GM19043 (cell line): Measurements from ENCODE around the gene RRN3.
A peak's percentile ranks its signal among the peaks of the same experiment; 100 is the strongest.
"Not testable (repeated sequence)": the region's sequence is repeated elsewhere in the genome, so short reads cannot be mapped to it uniquely, and the experiment has no call there.

Experiments used
- ATAC-seq: cut with Tn5 transposase; IDR thresholded peaks from one replicate; pipeline ENCODE4 v1.9.1; 2021; ENCODE audit warnings: low read depth; ENCODE audit not compliant: unreplicated experiment

RRN3 gene, protein sequence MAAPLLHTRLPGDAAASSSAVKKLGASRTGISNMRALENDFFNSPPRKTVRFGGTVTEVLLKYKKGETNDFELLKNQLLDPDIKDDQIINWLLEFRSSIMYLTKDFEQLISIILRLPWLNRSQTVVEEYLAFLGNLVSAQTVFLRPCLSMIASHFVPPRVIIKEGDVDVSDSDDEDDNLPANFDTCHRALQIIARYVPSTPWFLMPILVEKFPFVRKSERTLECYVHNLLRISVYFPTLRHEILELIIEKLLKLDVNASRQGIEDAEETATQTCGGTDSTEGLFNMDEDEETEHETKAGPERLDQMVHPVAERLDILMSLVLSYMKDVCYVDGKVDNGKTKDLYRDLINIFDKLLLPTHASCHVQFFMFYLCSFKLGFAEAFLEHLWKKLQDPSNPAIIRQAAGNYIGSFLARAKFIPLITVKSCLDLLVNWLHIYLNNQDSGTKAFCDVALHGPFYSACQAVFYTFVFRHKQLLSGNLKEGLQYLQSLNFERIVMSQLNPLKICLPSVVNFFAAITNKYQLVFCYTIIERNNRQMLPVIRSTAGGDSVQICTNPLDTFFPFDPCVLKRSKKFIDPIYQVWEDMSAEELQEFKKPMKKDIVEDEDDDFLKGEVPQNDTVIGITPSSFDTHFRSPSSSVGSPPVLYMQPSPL

DNA sequence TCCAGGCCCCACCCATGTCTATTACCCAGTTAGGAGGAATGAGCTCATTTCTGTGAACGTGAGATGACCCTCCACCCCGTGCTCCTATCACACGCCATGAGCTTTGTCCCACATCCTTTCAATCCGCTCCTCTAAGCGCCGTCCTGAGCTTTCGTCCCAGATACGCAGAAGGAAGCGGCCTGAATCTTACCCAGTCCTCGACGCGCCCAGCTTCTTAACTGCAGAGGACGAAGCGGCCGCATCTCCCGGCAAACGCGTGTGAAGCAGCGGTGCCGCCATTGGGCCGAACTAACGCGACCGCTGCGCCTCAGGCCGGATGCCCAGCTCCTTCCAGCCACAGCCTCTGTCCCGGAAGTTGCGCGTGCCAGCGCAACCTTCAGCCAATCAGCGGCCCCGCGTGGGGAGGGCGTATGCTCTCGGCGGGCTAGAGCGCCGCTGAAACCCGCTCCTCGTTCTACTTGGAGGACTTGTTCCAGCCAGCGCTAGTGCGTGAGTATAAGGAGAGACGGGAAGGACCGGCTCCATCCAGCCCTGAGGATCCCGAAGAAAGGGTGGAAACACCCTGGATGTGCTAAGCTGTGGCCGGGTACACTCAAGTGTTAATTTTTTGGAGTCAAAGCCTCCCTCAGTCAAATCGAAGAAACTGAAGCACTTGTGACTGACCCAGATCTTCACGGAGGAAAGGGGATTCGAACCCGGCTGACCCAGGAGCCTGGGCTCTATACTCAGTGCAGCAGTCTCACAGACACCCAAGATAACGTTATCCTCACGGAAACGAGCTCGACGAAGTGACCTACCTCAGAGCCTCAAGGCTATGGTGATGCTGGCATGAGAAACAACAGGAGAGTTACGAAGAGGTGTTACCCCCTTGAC, at the start of gene RRN3:
Gene RRN3, minus strand, starts transcription at position 318 of the 873 bp plus-strand sequence. Its CDS starts 39 bp downstream, at position 279.
- ATAC-seq, result peak; percentile 99

DNA sequence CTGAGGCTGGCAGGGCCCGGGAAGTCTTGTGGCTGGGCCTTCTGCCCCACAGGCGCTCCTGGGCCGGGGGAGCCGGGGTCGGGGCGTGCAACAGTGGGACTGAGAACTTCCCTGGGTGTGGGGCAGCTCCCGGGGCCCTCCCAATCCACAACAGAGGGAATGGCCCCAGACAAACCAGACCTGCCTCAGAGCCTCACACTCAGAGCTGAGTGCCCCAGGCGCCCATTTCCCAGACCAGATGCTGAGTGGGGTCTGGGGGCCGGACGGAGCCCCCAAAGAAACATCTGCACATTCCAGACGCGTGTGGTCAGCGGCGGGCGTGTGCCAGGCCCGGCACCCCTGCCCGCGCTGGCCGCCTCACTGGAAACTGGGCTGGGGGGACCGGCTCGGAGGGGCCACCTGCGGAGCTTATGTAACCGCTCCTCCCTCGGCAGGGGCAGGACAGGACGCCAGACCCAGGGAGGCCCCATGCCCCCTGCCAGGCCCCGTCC, 49.6 kb upstream of the RRN3 start:
- not testable (repeated sequence) for ATAC-seq

DNA sequence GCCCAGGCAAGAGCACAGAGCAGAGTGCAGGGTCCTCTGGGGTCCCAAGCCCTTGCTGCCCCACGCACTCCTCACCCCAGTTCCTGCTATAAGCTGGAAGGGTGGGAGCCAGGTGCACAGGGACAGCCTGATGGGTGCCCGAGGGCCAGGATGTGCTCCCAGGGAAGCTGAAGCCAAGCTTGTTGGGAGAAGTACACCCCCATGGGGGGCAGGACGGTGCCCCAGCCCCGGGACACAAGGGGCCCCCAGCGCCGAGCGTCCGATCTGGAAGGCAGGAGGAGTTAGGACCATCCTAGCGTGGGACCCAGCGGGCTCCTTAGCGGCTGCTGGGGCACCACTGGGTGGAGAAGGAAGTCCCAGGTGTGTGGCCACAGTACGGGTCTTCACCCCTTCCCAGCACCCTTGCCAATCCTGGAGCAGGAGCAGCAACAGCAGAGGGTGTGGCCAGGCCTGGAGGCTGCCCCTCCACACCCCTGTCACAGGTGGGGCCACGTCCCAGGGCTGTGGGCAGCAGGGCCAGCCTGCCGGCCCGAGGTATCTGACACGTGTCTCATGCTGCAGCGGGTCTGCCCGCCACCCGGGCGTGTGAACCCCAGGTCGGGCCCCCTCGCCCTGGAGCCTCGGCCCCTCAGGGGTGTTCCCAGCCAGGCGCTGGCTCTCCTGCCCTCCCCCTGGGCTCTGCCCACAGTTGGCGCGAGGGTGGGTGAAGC, 49.0 kb upstream of the RRN3 start:
- not testable (repeated sequence) for ATAC-seq

DNA sequence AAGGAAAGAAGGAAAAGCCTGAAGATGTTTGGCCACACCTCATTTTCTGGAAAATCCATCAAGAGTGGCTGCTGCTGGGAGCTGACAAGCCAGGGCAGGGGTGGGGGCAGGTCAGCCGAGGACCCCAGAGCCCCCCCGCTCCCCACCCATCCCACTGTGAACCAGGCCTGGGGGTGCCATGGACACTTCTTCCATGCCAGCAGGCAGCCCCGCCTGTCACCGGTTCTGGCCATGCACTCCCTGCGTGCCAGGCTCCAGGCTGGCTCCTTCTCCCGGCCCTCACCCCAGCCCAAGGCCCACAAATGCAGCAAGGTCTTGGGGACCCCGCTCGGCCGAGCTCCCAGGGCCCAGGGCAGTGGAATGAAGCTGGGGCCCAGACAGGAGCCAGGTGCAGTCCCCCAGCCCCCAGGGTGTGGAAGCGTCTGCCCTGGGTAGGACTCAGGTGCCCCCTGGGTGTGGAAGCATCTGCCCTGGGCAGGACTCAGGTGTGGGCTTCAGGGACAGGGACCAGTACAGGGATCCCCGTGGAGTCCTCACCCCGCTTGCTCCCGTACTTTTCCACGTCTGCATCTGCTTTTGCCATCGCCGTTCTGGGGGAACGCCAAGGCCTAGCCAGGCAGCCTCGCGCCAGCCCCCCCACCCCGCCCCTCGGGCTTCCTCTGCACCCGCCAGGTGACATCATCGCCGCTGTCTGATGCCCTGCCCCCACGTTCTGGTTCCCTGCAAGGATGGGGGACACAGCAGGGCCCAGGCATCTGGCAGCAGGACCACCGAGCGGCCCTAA, 48.2 kb upstream of the RRN3 start:
- ATAC-seq, result not testable (repeated sequence)

DNA sequence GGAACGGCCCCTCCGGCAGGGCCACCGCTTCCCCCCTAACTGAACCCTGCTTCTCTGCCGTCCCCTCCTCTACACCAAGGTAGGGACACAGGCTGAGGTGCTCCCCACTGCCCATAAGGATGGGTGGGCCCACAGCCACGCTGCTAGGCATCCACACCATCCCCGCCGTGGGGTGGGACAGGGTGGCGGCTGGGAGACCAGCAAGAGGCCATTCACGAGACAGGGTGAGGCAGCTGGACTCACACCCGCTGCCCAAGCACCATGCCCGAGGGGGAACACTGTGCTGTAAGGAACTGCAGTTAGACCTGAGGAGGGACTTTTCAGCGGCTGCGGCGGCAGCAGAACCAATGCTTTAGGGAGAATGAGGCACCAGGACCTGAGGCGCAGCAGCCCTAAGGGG, 47.5 kb upstream of the RRN3 start:
- ATAC-seq, result no peak

DNA sequence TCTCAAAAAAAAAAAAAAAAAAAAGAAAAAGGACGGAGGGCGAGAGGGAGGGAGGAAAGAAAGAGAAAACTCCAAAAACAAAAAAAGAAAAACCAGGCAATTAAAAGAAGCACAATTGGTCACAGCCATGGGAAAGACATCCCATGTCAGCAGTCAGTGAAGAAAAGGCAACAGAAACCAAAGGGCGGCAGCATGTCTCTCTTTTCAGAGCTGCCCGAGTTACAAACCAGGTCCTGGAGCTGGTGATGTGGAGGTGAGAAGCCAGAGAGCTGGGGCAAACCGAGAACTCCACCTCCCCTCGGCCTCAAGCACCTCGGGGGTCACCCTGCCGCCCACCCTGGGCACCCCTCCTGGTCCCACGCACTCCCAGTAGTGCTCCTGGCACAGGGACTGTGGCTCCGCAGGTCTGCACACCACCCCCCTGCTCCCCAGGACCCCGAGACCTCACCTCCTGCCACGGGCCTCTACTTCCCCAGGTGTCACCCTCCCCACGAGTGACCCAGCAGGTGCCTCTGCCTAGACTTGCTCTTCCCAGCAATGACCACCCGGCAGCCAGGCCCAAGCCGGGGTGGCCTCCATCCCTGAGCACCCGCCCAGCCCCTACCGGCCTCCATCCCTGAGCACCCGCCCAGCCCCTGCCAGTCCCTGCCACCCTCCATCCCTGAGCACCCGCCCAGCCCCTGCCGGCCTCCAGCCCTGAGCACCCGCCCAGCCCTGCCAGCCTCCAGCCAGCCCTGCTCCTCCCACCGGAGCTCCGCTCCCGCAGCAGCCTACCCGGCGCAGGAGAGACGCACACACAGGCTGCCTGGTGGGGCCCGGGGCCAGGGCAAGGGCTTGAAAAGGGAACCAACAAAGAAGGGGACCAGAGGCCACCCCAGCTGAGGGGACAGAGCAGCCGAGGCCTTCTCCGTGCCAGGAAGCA, 46.6 kb upstream of the RRN3 start:
- ATAC-seq, result not testable (repeated sequence)

DNA sequence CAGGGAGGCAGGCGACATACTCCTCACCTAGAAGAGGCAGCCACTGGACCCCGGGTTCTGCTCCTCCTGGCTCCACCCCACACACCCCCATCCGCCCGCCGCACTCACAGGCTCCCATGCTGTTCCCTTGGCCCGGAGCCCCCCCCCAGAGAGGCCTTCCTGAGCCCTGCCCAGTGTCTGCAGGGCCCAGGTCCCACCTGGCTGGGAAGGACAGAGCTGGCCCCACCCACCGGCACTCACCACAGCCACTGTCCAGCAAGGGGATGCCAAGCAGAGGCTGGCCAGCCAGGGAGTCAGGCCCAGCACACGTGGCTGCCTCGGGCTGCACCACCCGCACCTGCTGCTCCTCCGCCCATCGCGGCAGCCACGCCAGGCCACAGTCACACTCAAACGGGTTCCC, 43.4 kb upstream of the RRN3 start:
- ATAC-seq, result not testable (repeated sequence)

DNA sequence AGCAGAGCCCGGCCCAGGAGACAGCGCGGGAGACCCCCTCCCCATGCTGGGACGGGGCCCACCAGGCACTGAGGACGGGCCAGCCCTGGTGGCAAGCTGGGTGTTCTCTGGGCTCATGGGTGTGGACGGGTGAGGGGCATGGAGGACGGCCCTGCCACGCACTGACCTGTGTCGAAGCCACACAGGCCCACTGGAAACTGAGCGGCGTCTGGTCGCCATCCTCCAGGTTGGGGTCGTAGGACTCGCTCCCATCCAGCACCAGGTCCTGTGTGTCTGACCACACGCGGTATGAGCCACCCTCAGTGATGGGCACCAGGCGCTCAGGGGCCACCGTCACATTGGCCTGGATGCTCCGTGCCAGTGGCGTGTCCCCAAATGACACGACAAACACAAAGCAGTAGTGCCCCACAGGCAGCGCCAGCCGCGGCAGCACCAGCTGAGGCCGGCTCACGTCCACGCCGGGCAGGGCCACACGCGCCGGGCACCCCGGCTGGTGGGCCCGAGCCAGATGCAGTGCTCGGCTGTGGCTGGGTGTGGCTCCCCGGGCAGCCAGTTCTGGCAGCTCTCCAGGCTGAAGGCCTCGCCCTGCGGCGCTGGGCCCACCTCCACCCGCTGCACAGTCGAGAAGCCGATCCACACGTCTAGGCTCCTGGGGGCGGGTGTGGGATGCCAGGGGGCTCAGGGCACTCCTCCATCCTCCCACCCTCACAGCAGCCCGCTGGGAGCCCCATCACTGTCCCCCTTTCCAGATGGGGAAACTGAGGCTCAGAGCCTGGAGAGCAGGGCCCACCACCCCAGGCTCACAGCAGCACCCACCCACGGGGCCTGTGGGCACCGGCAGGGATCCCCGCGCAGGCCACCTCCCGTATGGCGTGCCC, 41.6 kb upstream of the RRN3 start:
- not testable (repeated sequence) for ATAC-seq

DNA sequence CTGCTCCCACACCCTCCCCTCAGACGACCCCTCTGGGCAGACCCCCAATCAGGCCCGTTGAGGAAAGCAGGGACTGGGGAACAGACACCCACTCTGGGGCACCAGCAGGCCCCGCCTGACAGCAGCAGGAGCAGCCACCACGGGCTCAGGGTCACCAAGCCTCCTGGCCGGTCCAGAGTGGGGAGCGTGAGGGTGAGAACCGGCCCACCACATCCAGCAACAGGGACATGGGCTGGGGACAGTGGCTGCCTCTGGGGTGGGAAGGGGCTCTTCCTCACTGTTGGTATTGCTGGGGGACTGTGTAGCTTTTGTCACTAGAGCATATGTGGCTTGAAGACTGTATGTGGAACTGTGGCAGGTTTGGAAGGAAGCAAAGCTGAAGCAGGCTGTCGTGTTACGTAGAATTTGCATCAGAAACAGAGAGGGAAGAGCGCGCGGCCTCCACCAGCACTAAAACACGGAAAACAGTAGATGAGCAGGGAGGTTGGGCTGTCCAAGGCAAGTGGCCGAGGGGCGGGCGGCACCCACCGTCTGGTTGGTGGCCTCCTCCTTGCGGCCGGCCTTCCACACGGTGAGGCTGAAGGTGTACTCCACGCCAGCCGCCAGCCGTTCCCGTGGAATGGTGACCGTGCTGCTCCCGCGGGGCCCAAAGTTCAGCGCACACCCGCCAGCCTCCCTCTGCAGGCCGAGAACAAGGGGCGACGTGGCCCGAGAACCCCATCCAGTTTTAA, 40.8 kb upstream of the RRN3 start:
- not testable (repeated sequence) for ATAC-seq

DNA sequence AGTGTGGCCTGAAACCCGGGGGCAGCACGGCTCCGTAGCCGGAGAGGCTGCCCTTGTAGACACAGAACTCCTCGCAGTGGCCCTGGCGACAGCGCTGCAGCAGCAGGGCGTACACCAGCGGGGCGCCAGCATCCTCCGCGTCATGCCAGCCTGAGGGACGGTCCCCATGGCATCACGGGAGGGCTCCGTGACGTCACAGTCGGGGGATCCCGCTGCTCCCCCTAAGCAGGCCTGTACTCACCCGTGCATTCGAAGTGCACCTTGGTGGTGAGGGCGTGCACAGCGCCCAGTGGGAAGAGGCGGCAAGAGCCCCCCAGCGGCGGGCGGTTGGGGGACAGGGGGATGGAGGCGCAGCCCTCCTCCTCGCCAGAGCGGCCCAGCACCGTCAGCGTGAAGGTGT, 39.5 kb upstream of the RRN3 start:
- ATAC-seq, result not testable (repeated sequence)

DNA sequence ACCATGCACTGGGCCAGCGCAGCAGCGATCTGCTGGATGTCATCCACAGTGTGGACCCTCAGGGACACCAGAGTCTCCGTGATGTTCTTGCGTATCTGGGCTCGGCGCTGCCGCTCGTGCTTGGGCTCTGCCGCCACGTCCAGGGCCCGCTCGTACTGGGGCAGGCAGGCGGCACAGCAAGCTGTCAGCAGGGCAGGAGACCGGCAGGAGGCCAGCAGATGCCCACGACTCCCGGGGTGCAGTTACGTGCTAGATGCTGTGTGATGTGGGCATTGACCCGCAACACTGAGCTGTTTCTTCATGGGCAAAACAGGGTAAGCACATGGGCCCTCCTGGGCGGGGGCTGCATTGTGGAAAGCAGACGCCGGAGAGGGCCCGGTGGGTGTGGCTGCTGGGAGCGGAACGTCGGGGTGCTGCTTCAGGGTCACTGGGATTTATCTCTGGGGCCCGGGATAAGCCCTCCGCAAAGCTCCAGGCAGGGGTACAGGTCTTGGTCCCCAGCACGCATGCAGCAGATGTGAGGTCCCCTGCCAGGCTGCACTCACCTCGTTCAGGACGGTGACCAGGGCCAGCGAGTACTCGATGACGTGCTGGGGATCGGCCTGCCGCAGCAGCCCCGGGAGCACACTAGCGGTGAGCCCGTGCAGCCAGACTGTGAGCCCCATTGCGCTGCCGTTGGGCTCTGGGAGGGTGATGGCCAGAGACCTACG, 38.8 kb upstream of the RRN3 start:
- not testable (repeated sequence) for ATAC-seq

DNA sequence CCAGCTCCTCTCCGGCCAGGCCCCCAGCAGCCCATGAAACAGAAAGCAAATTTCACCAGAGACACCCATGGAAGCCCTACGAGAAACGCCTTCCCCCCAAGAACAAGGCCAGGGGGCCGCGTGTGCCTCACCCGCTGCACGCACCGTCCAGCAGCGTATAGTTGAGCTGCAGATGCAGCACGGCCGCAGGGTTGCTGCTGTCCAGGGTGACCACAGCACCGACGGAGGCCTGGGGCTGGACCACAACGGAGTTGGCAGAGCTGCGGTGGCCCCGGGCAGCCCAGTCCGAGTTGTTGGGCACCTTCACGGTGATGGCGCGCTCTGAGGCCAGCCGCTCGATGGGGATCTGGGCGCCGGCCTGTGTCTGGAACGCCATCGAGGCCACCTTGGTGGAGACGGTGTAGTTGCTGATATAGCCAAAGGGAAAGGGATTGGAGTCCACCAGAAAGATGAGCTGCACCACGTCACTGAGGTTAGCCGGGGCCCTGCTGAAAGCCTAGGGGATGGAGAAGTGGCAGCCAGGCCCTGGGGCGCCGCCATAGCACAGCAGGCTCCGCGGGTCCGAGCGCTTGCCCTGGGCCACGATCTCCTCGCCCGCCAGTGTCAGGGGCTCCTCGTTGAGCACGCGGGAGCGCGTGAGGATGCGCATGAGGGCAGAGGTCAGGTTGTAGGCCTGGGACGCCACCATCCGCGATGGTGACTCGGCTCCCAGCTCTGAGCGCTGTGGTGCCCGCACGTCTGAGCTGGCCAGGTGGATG, 37.0 kb upstream of the RRN3 start:
- ATAC-seq, result not testable (repeated sequence)

DNA sequence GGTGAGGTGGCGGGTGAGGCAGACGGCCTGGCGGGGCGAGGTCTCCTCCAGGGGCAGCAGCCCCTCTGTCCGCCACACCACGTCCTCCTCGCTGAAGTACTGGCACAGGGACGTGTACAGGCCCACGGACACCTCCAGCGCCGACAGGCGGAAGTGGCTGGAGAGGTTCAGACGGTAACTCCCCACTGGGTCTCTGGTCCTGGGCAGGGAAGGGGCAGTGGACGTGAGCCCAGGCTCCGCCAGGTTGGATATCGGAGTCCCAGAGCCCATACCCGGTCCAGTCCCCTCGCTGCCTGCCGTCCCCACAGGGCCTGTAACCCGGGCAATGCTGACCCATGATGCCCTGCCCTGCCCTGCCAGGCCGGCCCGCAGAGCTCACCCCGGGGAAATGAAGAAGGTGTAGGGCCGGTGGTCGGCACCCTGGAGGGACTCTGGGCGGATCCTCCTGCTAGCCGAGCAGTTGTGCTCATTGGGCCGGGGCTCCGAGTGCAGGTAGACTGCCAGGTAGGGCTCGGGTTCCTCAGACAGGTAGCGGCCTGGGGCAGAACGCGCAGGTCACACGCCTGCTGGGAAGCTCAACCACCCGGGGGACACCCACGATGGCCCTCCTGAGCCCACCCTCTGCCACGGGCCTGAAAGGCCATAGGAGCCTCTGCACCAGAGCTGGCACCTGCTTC, 36.3 kb upstream of the RRN3 start:
- not testable (repeated sequence) for ATAC-seq

DNA sequence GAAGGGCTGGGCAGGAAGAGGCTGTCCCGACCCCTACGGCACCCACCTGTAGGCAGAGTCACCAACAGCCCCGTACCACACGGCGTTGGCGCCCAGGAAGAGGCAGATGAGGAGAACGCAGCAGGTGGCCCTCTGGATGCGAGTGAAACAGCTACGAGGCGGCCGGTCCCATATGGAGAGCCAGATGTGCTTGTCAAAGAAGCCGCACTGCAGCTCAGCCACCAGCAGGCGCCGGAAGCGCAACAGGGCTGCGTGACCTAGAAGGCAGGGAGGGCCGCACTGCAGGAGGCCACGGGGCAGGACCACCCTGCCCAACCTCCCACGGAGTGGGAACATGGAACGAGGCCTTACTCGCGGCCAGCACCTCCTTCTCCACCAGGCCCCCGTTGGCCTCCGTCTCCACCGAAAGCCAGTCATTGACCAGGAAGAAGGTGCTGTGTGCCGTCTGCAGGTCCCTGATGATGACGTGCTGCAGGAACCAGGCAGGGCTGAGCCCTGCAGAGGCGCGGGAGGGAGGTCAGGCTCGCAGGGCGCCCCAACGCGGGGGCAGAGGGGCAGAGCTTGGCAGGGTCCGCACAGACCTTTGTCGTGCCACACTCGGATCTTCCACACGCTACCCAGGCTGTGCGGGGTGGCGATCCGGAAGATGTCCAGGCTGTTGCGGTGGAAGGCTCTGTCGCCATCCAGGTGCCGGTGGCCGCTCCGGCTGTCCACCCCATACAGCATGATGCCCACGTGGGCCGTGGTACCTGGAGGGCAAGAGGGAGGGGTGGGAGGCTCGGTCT, 33.8 kb upstream of the RRN3 start:
- not testable (repeated sequence) for ATAC-seq
